Activated T-cell treated with anti-CD3 and anti-CD28 coated beads, Interleukin-2, amount 50 U/mL, for 24 hours (primary cell): ENCODE measurements around the gene LDLRAD4.

Experiments
- DNase-seq: peaks from one replicate; pipeline ENCODE4 v3.0.0-alpha.2; 2020
- H3K27ac Mint-ChIP-seq: 2 replicates; pipeline ENCODE4 v1.8.0; 2020; ENCODE audit warnings: mild to moderate bottlenecking, mixed read lengths
- H3K27me3 Mint-ChIP-seq: 2 replicates; pipeline ENCODE4 v1.8.0; 2020; ENCODE audit warnings: mixed read lengths
- H3K36me3 Mint-ChIP-seq: 2 replicates; pipeline ENCODE4 v1.8.0; 2020; ENCODE audit warnings: low read depth, mixed read lengths
- H3K4me1 Mint-ChIP-seq: 2 replicates; pipeline ENCODE4 v1.8.0; 2020; ENCODE audit warnings: low read depth, mixed read lengths
- H3K4me3 Mint-ChIP-seq: 2 replicates; pipeline ENCODE4 v1.8.0; 2020; ENCODE audit warnings: mild to moderate bottlenecking, moderate library complexity, mixed read lengths
- H3K9me3 Mint-ChIP-seq: 2 replicates; pipeline ENCODE4 v1.8.0; 2020; ENCODE audit warnings: mixed read lengths

The LDLRAD4 gene

GRCh38 chr18:13414102-13414501 is 195.5 kb downstream of the LDLRAD4 start:
- Mint-ChIP-seq H3K27me3 (no peaks in the 10 kb centered on the region), H3K9me3 (peaks cover 11% of the 10 kb centered on the region), H3K4me3 (no peak overlapping the region), H3K4me1 (peaks cover 33% of the 10 kb centered on the region), H3K27ac (no peak overlapping the region), H3K36me3 (peaks cover 42% of the 10 kb centered on the region)
- DNase-seq: no peak

- Mint-ChIP-seq H3K4me1 (peaks cover 33% of the 10 kb centered on the region), H3K4me3 (no peak overlapping the region), H3K36me3 (peaks cover 41% of the 10 kb centered on the region), H3K27me3 (no peaks in the 10 kb centered on the region), H3K27ac (no peak overlapping the region), H3K9me3 (peaks cover 11% of the 10 kb centered on the region)
- DNase-seq: no peak
Measured at GRCh38 chr18:13414521-13414920, 196.0 kb downstream of the LDLRAD4 start.

GRCh38 chr18:13415736-13416135 is 197.2 kb downstream of the LDLRAD4 start:
- no peak for DNase-seq
- Mint-ChIP-seq H3K4me1 (peaks cover 30% of the 10 kb centered on the region), H3K27ac (no peak overlapping the region), H3K36me3 (peaks cover 29% of the 10 kb centered on the region), H3K9me3 (peaks cover 11% of the 10 kb centered on the region), H3K4me3 (no peak overlapping the region), H3K27me3 (no peaks in the 10 kb centered on the region)

- DNase-seq: no peak
- Mint-ChIP-seq H3K36me3 (peaks cover 26% of the 10 kb centered on the region), H3K9me3 (peaks cover 11% of the 10 kb centered on the region), H3K27me3 (no peaks in the 10 kb centered on the region), H3K4me3 (no peak overlapping the region), H3K27ac (peak overlapping the region; percentile 23), H3K4me1 (peaks cover 32% of the 10 kb centered on the region)
Measured at GRCh38 chr18:13416208-13416607, 197.6 kb downstream of the LDLRAD4 start.

- H3K36me3 Mint-ChIP-seq: peaks cover 19% of the 10 kb centered on the region
- peaks cover 5% of the 10 kb centered on the region for H3K9me3 Mint-ChIP-seq
- no peak overlapping the region for H3K4me3 Mint-ChIP-seq
- peaks cover 36% of the 10 kb centered on the region for H3K4me1 Mint-ChIP-seq
- H3K27me3 Mint-ChIP-seq: no peaks in the 10 kb centered on the region
- H3K27ac Mint-ChIP-seq: no peak overlapping the region
- no peak for DNase-seq
Measured at GRCh38 chr18:13416848-13417247, 198.3 kb downstream of the LDLRAD4 start.

- Mint-ChIP-seq H3K27me3 (no peaks in the 10 kb centered on the region), H3K27ac (peak overlapping the region; percentile 41), H3K4me3 (no peak overlapping the region), H3K36me3 (peaks cover 6% of the 10 kb centered on the region), H3K4me1 (peaks cover 41% of the 10 kb centered on the region), H3K9me3 (no peaks in the 10 kb centered on the region)
- no peak for DNase-seq
Measured at GRCh38 chr18:13418013-13418710, 199.6 kb downstream of the LDLRAD4 start.

- H3K27ac Mint-ChIP-seq: no peak overlapping the region
- H3K4me1 Mint-ChIP-seq: peaks cover 40% of the 10 kb centered on the region
- no peaks in the 10 kb centered on the region for H3K9me3 Mint-ChIP-seq
- no peaks in the 10 kb centered on the region for H3K27me3 Mint-ChIP-seq
- DNase-seq: no peak
- H3K4me3 Mint-ChIP-seq: no peak overlapping the region
- H3K36me3 Mint-ChIP-seq: peaks cover 1% of the 10 kb centered on the region
Measured at GRCh38 chr18:13420969-13421686, 202.6 kb downstream of the LDLRAD4 start.

GRCh38 chr18:13422541-13423147 is 204.1 kb downstream of the LDLRAD4 start:
- DNase-seq: no peak
- H3K27ac Mint-ChIP-seq: no peak overlapping the region
- peaks cover 1% of the 10 kb centered on the region for H3K36me3 Mint-ChIP-seq
- peaks cover 28% of the 10 kb centered on the region for H3K4me1 Mint-ChIP-seq
- H3K4me3 Mint-ChIP-seq: no peak overlapping the region
- no peaks in the 10 kb centered on the region for H3K27me3 Mint-ChIP-seq
- H3K9me3 Mint-ChIP-seq: no peaks in the 10 kb centered on the region

- H3K4me3 Mint-ChIP-seq: no peak overlapping the region
- no peak for DNase-seq
- H3K36me3 Mint-ChIP-seq: peaks cover 1% of the 10 kb centered on the region
- H3K27me3 Mint-ChIP-seq: no peaks in the 10 kb centered on the region
- H3K4me1 Mint-ChIP-seq: peaks cover 32% of the 10 kb centered on the region
- peak overlapping the region; percentile 16 for H3K27ac Mint-ChIP-seq
- H3K9me3 Mint-ChIP-seq: no peaks in the 10 kb centered on the region
Measured at GRCh38 chr18:13423352-13423751, 204.8 kb downstream of the LDLRAD4 start.

- H3K4me3 Mint-ChIP-seq: no peak overlapping the region
- no peaks in the 10 kb centered on the region for H3K27me3 Mint-ChIP-seq
- H3K27ac Mint-ChIP-seq: no peak overlapping the region
- no peaks in the 10 kb centered on the region for H3K9me3 Mint-ChIP-seq
- H3K36me3 Mint-ChIP-seq: no peaks in the 10 kb centered on the region
- no peak for DNase-seq
- peaks cover 36% of the 10 kb centered on the region for H3K4me1 Mint-ChIP-seq
Measured at GRCh38 chr18:13424363-13424762, 205.8 kb downstream of the LDLRAD4 start.

- DNase-seq: no peak
- peaks cover 36% of the 10 kb centered on the region for H3K4me1 Mint-ChIP-seq
- no peak overlapping the region for H3K4me3 Mint-ChIP-seq
- H3K9me3 Mint-ChIP-seq: no peaks in the 10 kb centered on the region
- peaks cover 7% of the 10 kb centered on the region for H3K36me3 Mint-ChIP-seq
- peak overlapping the region; percentile 45 for H3K27ac Mint-ChIP-seq
- no peaks in the 10 kb centered on the region for H3K27me3 Mint-ChIP-seq
Measured at GRCh38 chr18:13425357-13426091, 207.0 kb downstream of the LDLRAD4 start.

- Mint-ChIP-seq H3K27ac (no peak overlapping the region), H3K4me3 (no peak overlapping the region), H3K27me3 (no peaks in the 10 kb centered on the region), H3K36me3 (peaks cover 12% of the 10 kb centered on the region), H3K4me1 (peaks cover 29% of the 10 kb centered on the region), H3K9me3 (no peaks in the 10 kb centered on the region)
- no peak for DNase-seq
Measured at GRCh38 chr18:13427354-13427753, 208.8 kb downstream of the LDLRAD4 start.

GRCh38 chr18:13428319-13428718 is 209.8 kb downstream of the LDLRAD4 start:
- H3K9me3 Mint-ChIP-seq: no peaks in the 10 kb centered on the region
- no peak for DNase-seq
- H3K4me1 Mint-ChIP-seq: peaks cover 35% of the 10 kb centered on the region
- H3K27ac Mint-ChIP-seq: peak overlapping the region; percentile 24
- no peak overlapping the region for H3K4me3 Mint-ChIP-seq
- peaks cover 12% of the 10 kb centered on the region for H3K36me3 Mint-ChIP-seq
- no peaks in the 10 kb centered on the region for H3K27me3 Mint-ChIP-seq

GRCh38 chr18:13429016-13429415 is 210.5 kb downstream of the LDLRAD4 start:
- H3K27me3 Mint-ChIP-seq: no peaks in the 10 kb centered on the region
- H3K4me1 Mint-ChIP-seq: peaks cover 39% of the 10 kb centered on the region
- DNase-seq: no peak
- no peak overlapping the region for H3K27ac Mint-ChIP-seq
- H3K36me3 Mint-ChIP-seq: peaks cover 12% of the 10 kb centered on the region
- no peaks in the 10 kb centered on the region for H3K9me3 Mint-ChIP-seq
- H3K4me3 Mint-ChIP-seq: no peak overlapping the region
